ENCODE data around the gene CYP4F8. TPM values are rescaled to one million over a fixed set of nuclear protein-coding genes. Genes with fewer than 3 reads are reported as not detected.

Gene CYP4F8
- total and polyA plus RNA-seq, 4 donors, result not detected

- peaks cover 0 to 20% (median 10%) of the 10 kb centered on the region in 4 donors for H3K36me3 ChIP-seq (ENCODE audit: control insufficient read depth in 4 of 4, insufficient read depth in 3 of 4, low read depth in 1 of 4, low read length in 3 of 4)
- no peaks in the 10 kb centered on the region for H3K27me3 ChIP-seq (ENCODE audit: control insufficient read depth in 4 of 4, insufficient read depth in 4 of 4, low read length in 3 of 4)
- H3K9me3 ChIP-seq (ENCODE audit: control insufficient read depth in 4 of 4, low read length in 3 of 4), result no peaks in the 10 kb centered on the region
- no peak overlapping the region for H3K27ac ChIP-seq (ENCODE audit: low read depth in 1 of 2, low read length in 2 of 2)
- no peak overlapping the region for H3K9ac ChIP-seq (ENCODE audit: low read depth in 1 of 2, low read length in 2 of 2)
- no peak overlapping the region for H3K4me3 ChIP-seq (ENCODE audit: low read depth in 1 of 3, low read length in 3 of 3)
- H3K4me1 ChIP-seq (ENCODE audit: control insufficient read depth in 4 of 4, insufficient read depth in 4 of 4, low read length in 3 of 4), result no peaks in the 10 kb centered on the region
- no peak for DNase-seq (ENCODE audit: low spot score)
- WGBS, result 43% methylated on average over 1 of the region's 1 CpG
- no peak for TF ChIP-seq RAD21 (IDR thresholded peaks at IDR 0.05)
- no peak for TF ChIP-seq TAF1 (conservative IDR thresholded peaks at IDR 0.05)
- no peak for TF ChIP-seq REST (IDR thresholded peaks at IDR 0.05)
- no peak for TF ChIP-seq ZBTB33 (IDR thresholded peaks at IDR 0.05)
- no peak for TF ChIP-seq NR2F2 (IDR thresholded peaks at IDR 0.05)
- TF ChIP-seq HNF4G (IDR thresholded peaks at IDR 0.05), result no peak
- TF ChIP-seq FOXA1 (IDR thresholded peaks at IDR 0.05), result no peak
- TF ChIP-seq SP1 (IDR thresholded peaks at IDR 0.05), result no peak
- TF ChIP-seq ATF3 (IDR thresholded peaks at IDR 0.05), result no peak
- no peak for TF ChIP-seq GABPA (IDR thresholded peaks at IDR 0.05 in 1 of 2, conservative IDR thresholded peaks at IDR 0.05 in 1 of 2)
- TF ChIP-seq YY1 (IDR thresholded peaks at IDR 0.05), result no peak
- no peak for TF ChIP-seq RXRA (IDR thresholded peaks at IDR 0.05)
- no peak for TF ChIP-seq MAX (IDR thresholded peaks at IDR 0.05)
- TF ChIP-seq FOXA2 (IDR thresholded peaks at IDR 0.05), result no peak
- TF ChIP-seq CTCF (IDR thresholded peaks at IDR 0.05; ENCODE audit: low read depth, low read length, missing input control), result no peak
- no peak for TF ChIP-seq HNF4A (conservative IDR thresholded peaks at IDR 0.05)
- TF ChIP-seq EGR1 (IDR thresholded peaks at IDR 0.05; ENCODE audit: low read depth in 2 of 2), result no peak
Observed at GRCh38 chr19:15666186-15666585, 51.2 kb downstream of the CYP4F8 start.

GRCh38 chr19:15666883-15667282 is 51.9 kb downstream of the CYP4F8 start:
- TF ChIP-seq GABPA (IDR thresholded peaks at IDR 0.05 in 1 of 2, conservative IDR thresholded peaks at IDR 0.05 in 1 of 2) (no peak), FOXA1 (IDR thresholded peaks at IDR 0.05) (no peak), JUND (IDR thresholded peaks at IDR 0.05) (no peak), TAF1 (conservative IDR thresholded peaks at IDR 0.05) (no peak), ATF3 (IDR thresholded peaks at IDR 0.05) (no peak), NR2F2 (IDR thresholded peaks at IDR 0.05) (no peak), ZBTB33 (IDR thresholded peaks at IDR 0.05) (no peak), EGR1 (IDR thresholded peaks at IDR 0.05; ENCODE audit: low read depth in 2 of 2) (no peak)
- H3K9me3 ChIP-seq (ENCODE audit: control insufficient read depth in 4 of 4, low read length in 3 of 4), result no peaks in the 10 kb centered on the region
- peaks cover 0 to 15% (median 7%) of the 10 kb centered on the region in 4 donors for H3K36me3 ChIP-seq (ENCODE audit: control insufficient read depth in 4 of 4, insufficient read depth in 3 of 4, low read depth in 1 of 4, low read length in 3 of 4)
- no peak overlapping the region for H3K27ac ChIP-seq (ENCODE audit: low read depth in 1 of 2, low read length in 2 of 2)
- H3K4me1 ChIP-seq (ENCODE audit: control insufficient read depth in 4 of 4, insufficient read depth in 4 of 4, low read length in 3 of 4), result peaks cover 0 to 3% (median under 1%) of the 10 kb centered on the region in 4 donors
- DNase-seq (ENCODE audit: low spot score), result no peak
- WGBS, result 69% methylated on average over 4 of the region's 4 CpGs
- no peak overlapping the region for H3K4me3 ChIP-seq (ENCODE audit: low read depth in 1 of 3, low read length in 3 of 3)
- H3K9ac ChIP-seq (ENCODE audit: low read depth in 1 of 2, low read length in 2 of 2), result no peak overlapping the region
- no peaks in the 10 kb centered on the region for H3K27me3 ChIP-seq (ENCODE audit: control insufficient read depth in 4 of 4, insufficient read depth in 4 of 4, low read length in 3 of 4)

Data from liver (tissue), 9 donors.